OCI-LY1 (cell line): Measurements from ENCODE around the gene LSM10.

ENCODE experiments used
- CTCF ChIP-seq: fragments of 200-600 bp; sonication (generic), shearing (Covaris generic); IDR thresholded peaks from 2 replicates; pipeline ENCODE4 v1.5.1; 2017; ENCODE audit warnings: mild to moderate bottlenecking, antibody characterized with exemption, low read length, moderate library complexity, mixed read lengths
- EZH2 ChIP-seq: fragments of 200-600 bp; sonication (generic), shearing (Covaris generic); IDR thresholded peaks from 2 replicates; pipeline ENCODE4 v1.8.0; 2017; ENCODE audit warnings: borderline replicate concordance, mixed run types, mild to moderate bottlenecking, antibody characterized with exemption, low read length, moderate library complexity, mixed read lengths

- TF ChIP-seq CTCF = peak; percentile 90
- TF ChIP-seq EZH2 = no peak
Observed at GRCh38 chr1:36369061-36369861, 28.4 kb downstream of the LSM10 start.
